Stimulated activated naive CD8-positive, alpha-beta T cell treated with anti-CD3 and anti-CD28 coated beads, Interleukin-15, Interleukin-2, amounts not matched to agents 100 ng/mL and 50 ng/mL, for 24 hours (primary cell): ENCODE data around the gene HM13.

Source experiments
- H3K27ac Mint-ChIP-seq: one replicate; pipeline ENCODE4 v1.8.0; 2021; ENCODE audit warnings: mild to moderate bottlenecking, mixed read lengths
- H3K27me3 Mint-ChIP-seq: one replicate; pipeline ENCODE4 v1.8.0; 2021; ENCODE audit warnings: mixed read lengths
- H3K36me3 Mint-ChIP-seq: one replicate; pipeline ENCODE4 v1.8.0; 2021; ENCODE audit warnings: low read depth, mixed read lengths
- H3K4me1 Mint-ChIP-seq: one replicate; pipeline ENCODE4 v1.8.0; 2021; ENCODE audit warnings: low read depth, mixed read lengths
- H3K4me3 Mint-ChIP-seq: one replicate; pipeline ENCODE4 v1.8.0; 2021; ENCODE audit warnings: mild to moderate bottlenecking, mixed read lengths
- H3K9me3 Mint-ChIP-seq: one replicate; pipeline ENCODE4 v1.8.0; 2021; ENCODE audit warnings: mixed read lengths

Gene HM13

GRCh38 chr20:31565699-31566318 lies 51.6 kb downstream of the HM13 start:
- Mint-ChIP-seq H3K27me3 (no peaks in the 10 kb centered on the region), H3K36me3 (peaks cover 36% of the 10 kb centered on the region), H3K9me3 (no peaks in the 10 kb centered on the region), H3K4me3 (no peak overlapping the region), H3K4me1 (peaks cover 21% of the 10 kb centered on the region), H3K27ac (no peak overlapping the region)

DNA sequence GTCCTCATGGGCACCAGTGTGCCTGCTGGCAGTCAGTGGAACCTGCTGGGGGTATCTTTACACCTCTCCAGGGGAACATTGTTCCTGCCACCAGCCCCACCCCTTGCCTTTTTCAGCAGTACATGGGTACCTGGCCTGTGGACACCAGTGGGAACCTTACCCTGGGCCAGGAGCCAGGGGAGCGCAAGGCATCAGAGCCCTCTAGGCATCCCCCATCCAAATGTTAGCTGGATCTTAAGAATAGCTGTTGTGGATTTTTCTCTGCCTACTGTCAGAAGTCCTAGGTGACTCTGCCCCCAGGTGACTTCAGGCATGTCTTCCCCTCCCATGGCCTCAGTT lies 52.0 kb downstream of the HM13 start:
- Mint-ChIP-seq H3K27me3 (no peaks in the 10 kb centered on the region), H3K27ac (no peak overlapping the region), H3K4me1 (peaks cover 16% of the 10 kb centered on the region), H3K36me3 (peaks cover 31% of the 10 kb centered on the region), H3K9me3 (no peaks in the 10 kb centered on the region), H3K4me3 (no peak overlapping the region)

DNA sequence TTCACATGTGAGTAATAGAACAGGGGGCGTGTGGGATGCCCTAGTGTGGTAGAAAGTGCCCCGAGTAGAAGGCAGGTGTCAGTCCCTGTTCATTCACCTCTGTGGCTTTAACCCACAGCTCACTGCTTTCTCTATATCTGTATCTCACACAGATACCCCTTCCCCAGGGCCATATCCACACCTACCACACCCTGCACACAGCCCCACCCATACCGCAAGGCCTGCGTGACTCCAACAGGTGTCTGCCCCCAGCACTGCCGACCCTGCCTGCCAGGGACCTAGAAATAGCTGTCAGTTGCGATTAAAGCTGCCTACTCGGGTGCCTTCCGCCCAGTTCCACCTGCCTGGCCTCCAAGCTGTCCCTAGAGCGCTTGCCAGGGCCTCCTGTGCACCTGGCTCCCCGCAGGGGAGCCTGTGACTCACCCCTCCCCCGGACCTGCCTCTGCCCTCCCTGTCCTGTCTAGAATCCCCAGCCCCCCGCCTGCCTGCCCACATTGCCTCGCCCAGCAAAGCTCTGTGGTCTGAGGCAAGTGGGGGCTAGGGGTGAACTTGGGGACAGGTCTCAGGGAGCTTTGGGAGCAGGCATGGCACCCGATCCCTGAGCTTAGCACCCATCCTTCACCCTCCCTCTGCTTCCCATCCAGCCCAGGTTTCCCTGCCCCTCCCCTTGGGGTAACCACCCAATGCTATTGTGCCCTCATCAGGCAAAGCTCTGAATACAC lies 52.6 kb downstream of the HM13 start:
- H3K4me1 Mint-ChIP-seq = peaks cover 15% of the 10 kb centered on the region
- no peak overlapping the region for H3K4me3 Mint-ChIP-seq
- H3K9me3 Mint-ChIP-seq = no peaks in the 10 kb centered on the region
- H3K36me3 Mint-ChIP-seq = peaks cover 26% of the 10 kb centered on the region
- no peaks in the 10 kb centered on the region for H3K27me3 Mint-ChIP-seq
- H3K27ac Mint-ChIP-seq = no peak overlapping the region

GRCh38 chr20:31567380-31567720 lies 53.1 kb downstream of the HM13 start:
- Mint-ChIP-seq H3K4me1 (peaks cover 21% of the 10 kb centered on the region), H3K36me3 (peaks cover 22% of the 10 kb centered on the region), H3K27ac (peak overlapping the region; percentile 57)

DNA sequence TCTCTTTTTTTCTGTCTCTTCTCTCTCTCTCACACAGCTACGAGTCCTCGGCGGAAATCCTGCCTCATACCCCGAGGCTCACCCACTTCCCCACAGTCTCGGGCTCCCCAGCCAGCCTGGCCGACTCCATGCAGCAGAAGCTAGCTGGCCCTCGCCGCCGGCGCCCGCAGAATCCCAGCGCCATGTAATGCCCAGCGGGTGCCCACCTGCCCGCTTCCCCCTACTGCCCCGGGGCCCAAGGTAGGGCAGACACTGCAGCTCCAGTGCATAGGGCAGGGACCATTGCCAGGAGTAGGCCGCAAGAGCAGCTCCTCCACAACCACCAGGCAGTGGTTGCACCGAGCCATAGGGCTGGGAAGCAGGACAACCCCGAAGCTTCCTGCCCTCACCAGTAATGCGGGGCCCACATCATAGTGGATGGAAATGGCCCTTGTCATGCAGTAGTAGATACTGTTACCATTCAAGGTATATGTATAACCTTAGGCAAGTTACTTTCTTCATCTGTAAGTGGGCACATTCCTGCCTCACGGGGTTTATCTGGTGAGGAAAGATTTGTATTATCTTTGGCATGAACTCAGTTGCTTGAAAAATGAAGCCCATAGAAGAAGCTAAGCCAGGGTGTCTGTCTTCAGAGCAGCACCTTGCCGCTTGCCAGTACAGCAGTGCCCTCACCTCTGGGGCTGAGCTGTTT lies 53.9 kb downstream of the HM13 start:
- H3K27me3 Mint-ChIP-seq = no peaks in the 10 kb centered on the region
- H3K9me3 Mint-ChIP-seq = no peaks in the 10 kb centered on the region
- H3K27ac Mint-ChIP-seq = no peak overlapping the region
- H3K4me3 Mint-ChIP-seq = no peak overlapping the region
- H3K4me1 Mint-ChIP-seq = peaks cover 25% of the 10 kb centered on the region
- H3K36me3 Mint-ChIP-seq = peaks cover 22% of the 10 kb centered on the region

More at GRCh38 chr20:31567380-31567720, 53.1 kb downstream of the HM13 start:
- no peak overlapping the region for H3K4me3 Mint-ChIP-seq
- no peaks in the 10 kb centered on the region for H3K9me3 Mint-ChIP-seq
- no peaks in the 10 kb centered on the region for H3K27me3 Mint-ChIP-seq

DNA sequence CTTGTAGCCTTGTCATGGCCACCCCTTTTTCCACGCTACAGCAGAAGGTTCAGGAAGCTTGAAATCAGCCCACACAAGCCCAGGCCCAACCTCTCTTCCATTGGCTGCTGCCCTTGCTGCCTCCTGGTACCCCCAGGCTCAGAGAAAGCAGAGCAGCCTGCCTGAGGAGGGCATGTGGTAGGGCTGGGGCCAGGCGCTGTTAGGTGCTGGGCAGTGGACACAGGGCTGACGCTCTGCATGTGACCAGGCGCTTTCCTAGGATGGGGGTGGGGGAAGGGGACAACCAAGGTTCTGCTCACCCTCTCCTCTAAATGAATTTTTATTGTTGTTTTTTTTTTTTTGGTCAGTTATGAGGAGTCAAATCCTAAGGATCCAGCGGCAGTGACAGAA lies 54.5 kb downstream of the HM13 start:
- Mint-ChIP-seq H3K9me3 (no peaks in the 10 kb centered on the region), H3K27me3 (no peaks in the 10 kb centered on the region), H3K4me3 (no peak overlapping the region), H3K27ac (no peak overlapping the region), H3K4me1 (peaks cover 31% of the 10 kb centered on the region), H3K36me3 (peaks cover 22% of the 10 kb centered on the region)

- Mint-ChIP-seq H3K9me3 (no peaks in the 10 kb centered on the region), H3K27ac (no peak overlapping the region), H3K4me1 (peaks cover 36% of the 10 kb centered on the region), H3K4me3 (no peak overlapping the region), H3K27me3 (no peaks in the 10 kb centered on the region), H3K36me3 (peaks cover 16% of the 10 kb centered on the region)
These were observed 55.1 kb downstream of the HM13 start for GRCh38 chr20:31569163-31570020.

DNA sequence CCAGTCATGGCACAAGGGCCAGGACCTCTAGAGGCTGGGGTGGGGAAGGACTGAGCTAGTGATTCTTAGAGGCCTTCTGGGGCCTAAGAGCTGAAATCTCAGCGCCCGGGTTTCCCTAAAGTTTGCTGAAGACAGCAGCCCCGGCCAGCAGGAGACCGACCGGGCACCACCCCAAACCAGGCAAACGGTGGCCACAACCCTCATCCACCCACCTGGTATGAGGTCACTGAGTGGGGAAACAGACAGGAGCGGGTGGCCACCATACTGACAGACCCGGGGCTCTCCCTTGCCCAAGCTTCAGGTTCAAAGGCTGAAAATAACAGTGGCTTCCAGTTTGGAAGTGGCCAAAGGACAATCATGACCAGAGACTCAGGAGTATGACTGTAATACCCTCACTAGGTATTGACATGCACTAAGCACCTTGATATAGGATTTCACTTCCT lies 55.8 kb downstream of the HM13 start:
- no peak overlapping the region for H3K4me3 Mint-ChIP-seq
- H3K4me1 Mint-ChIP-seq = peaks cover 36% of the 10 kb centered on the region
- peaks cover 14% of the 10 kb centered on the region for H3K36me3 Mint-ChIP-seq
- no peaks in the 10 kb centered on the region for H3K27me3 Mint-ChIP-seq
- no peaks in the 10 kb centered on the region for H3K9me3 Mint-ChIP-seq
- H3K27ac Mint-ChIP-seq = no peak overlapping the region

- Mint-ChIP-seq H3K4me3 (no peak overlapping the region), H3K27ac (peak overlapping the region; percentile 45), H3K4me1 (peaks cover 29% of the 10 kb centered on the region), H3K9me3 (no peaks in the 10 kb centered on the region), H3K27me3 (no peaks in the 10 kb centered on the region), H3K36me3 (peaks cover 10% of the 10 kb centered on the region)
These were observed 56.7 kb downstream of the HM13 start for GRCh38 chr20:31570735-31571617.

DNA sequence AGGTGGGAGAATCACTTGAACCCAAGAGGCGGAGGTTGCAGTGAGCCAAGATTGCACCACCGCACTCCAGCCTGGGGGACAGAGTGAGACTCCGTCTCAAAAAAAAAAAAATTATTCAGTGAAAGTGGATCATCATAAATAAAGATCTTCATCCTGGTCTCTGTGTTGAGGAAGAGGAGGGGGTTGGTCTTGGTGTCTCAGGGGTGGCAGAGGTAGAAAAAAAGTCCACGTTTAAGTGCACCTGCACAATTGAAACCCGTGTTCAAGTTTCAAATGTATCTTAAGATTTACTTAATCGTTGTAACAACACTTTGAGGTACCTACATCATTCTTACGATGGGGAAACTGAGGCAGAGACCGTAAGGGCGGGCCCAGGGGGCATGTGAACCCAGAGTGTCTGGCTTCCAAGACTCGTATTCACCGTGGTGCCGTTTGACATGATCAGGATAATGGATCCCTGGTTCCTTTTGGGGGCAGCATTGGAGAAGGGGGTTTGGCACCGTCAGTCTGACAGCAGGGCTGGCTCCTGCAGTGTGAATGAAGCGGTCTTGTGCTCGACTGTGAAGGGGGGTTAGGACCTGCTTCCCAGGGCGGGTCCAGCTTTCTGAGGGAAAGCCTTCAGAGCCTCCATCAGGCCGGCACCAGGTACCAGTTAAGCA lies 57.9 kb downstream of the HM13 start:
- Mint-ChIP-seq H3K27me3 (no peaks in the 10 kb centered on the region), H3K4me3 (peak overlapping the region; percentile 72), H3K27ac (peak overlapping the region; percentile 82), H3K4me1 (peaks cover 25% of the 10 kb centered on the region), H3K36me3 (peaks cover 9% of the 10 kb centered on the region), H3K9me3 (no peaks in the 10 kb centered on the region)

DNA sequence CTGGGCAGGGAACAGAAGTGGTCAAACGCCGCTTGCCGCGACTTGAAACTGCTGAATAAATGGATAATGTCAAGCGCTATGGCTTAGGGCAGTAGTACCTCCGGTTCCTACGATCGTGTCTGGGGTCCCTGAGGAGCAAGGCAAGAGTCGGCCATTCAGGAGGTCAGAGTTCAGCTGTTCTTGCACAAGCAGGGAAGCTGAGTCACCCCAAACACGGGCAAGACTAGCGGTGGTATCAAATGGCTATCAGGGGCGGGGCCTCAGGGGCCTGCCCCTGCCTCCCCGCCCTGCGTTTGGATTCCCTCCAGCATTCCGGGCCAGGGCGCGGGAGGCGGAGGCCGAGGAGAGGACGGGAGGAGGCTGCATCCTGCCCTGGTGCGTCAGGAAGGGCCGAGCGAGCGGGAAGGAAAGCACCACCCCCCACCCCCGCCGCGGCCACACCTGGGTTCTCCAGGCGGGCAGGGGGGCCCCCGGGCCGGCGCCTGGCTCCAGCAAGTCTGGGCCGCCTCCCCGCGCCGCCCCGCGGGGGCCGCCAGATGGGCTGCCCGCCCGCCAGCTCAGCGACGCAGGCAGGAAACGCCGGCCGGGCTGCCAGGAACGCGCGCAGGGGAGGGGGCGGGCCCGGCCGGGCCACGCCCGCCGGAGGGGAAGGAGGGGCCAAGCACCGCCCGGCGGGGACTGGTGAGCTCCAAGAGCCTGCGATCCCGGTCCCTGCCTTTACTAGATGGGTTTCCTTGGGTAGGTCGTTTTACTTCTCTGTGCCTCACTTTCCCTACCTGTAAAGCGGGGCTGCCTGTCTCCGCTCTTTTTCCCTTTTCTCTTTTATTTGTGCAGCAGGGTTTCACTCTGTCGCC lies 58.7 kb downstream of the HM13 start:
- Mint-ChIP-seq H3K27ac (peak overlapping the region; percentile 85), H3K27me3 (no peaks in the 10 kb centered on the region), H3K4me3 (peak overlapping the region; percentile 85), H3K4me1 (peaks cover 27% of the 10 kb centered on the region), H3K9me3 (no peaks in the 10 kb centered on the region), H3K36me3 (peaks cover 2% of the 10 kb centered on the region)

GRCh38 chr20:31573555-31574321 lies 59.5 kb downstream of the HM13 start:
- Mint-ChIP-seq H3K4me1 (peaks cover 27% of the 10 kb centered on the region), H3K36me3 (no peaks in the 10 kb centered on the region), H3K4me3 (peak overlapping the region; percentile 85), H3K27me3 (no peaks in the 10 kb centered on the region), H3K27ac (peak overlapping the region; percentile 85), H3K9me3 (no peaks in the 10 kb centered on the region)
